Heart right ventricle (tissue), 16 donors: ENCODE measurements around the gene CEP128. TPM values are rescaled to one million over a fixed set of nuclear protein-coding genes. Genes with fewer than 3 reads are reported as not detected.
"Not testable (repeated sequence)": the region's sequence is repeated elsewhere in the genome, so short reads cannot be mapped to it uniquely, and the experiment has no call there.

ENCODE experiments used
- ATAC-seq, 8 donors: fragments of 200-7000 bp; cut with Tn5 transposase; one replicate each; pipeline ENCODE4 v1.9.1; 2020; ENCODE audit warnings: mild to moderate bottlenecking in 8 of 8, moderate library complexity in 8 of 8, moderate number of reproducible peaks in 1 of 8
- DNase-seq, 2 donors: peaks; one replicate each; pipeline ENCODE4 v3.0.0-alpha.2; 2020
- H3K27ac ChIP-seq, 10 donors: fragments of 200-600 bp; sonication (generic) in 2 of 10; one replicate each; pipeline versions ENCODE4 v1.5.0 to v1.8.0; 2020 to 2022; ENCODE audit warnings: mild to moderate bottlenecking in 3 of 10
- H3K27me3 ChIP-seq, 7 donors: fragments of 200-600 bp; one replicate each; pipeline ENCODE4 v1.8.0; 2021 to 2022; ENCODE audit warnings: mild to moderate bottlenecking in 2 of 7
- H3K36me3 ChIP-seq, 9 donors: fragments of 200-600 bp; sonication (generic) in 1 of 9; one replicate each; pipeline versions ENCODE4 v1.5.0 to v1.8.0; 2020 to 2022; ENCODE audit warnings: mild to moderate bottlenecking in 2 of 9
- H3K4me1 ChIP-seq, 9 donors: fragments of 200-600 bp; sonication (generic) in 1 of 9; one replicate each; pipeline versions ENCODE4 v1.5.0 to v1.8.0; 2020 to 2022; ENCODE audit warnings: mild to moderate bottlenecking in 4 of 9
- H3K4me3 ChIP-seq, 10 donors: fragments of 200-600 bp; sonication (generic) in 2 of 10; one replicate each; pipeline versions ENCODE4 v1.5.0 to v1.8.0; 2020 to 2022; ENCODE audit warnings: mild to moderate bottlenecking in 7 of 10, moderate library complexity in 2 of 10
- H3K9me3 ChIP-seq, 11 donors: fragments of 200-600 bp in 10 of 11; sonication (generic) in 2 of 11; one replicate each; pipeline versions ENCODE4 v1.5.0 to v1.8.0; 2013 to 2022; ENCODE audit warnings: mild to moderate bottlenecking in 2 of 11, control low read depth in 1 of 11, moderate library complexity in 1 of 11
- CTCF ChIP-seq, 9 donors: fragments of 200-600 bp; sonication (generic) in 2 of 9; IDR thresholded peaks; one replicate each; pipeline versions ENCODE4 v1.5.0 to v1.8.0; 2021 to 2022; ENCODE audit warnings: antibody characterized with exemption in 9 of 9, mild to moderate bottlenecking in 5 of 9, moderate library complexity in 1 of 9
- WGBS, 2 donors: extraction: QIAGEN DNeasy Blood & Tissue Kit; methylation state at CpG; one replicate each; pipeline ENCODE4 v1.1.7; 2013; ENCODE audit warnings: inconsistent platforms in 1 of 2; 5-methylcytosine and 5-hydroxymethylcytosine counted together
- intact Hi-C, 10 donors: fragments of 100-400 bp; cut with DNase I; formaldehyde crosslinking; loops; one replicate each; pipeline versions ENCODE4 v1.11.1 to v1.14.2; 2022
- polyA plus RNA-seq, 2 donors: library from polyadenylated mRNA; stranded (reverse); fragments of 200-250 nt; gene quantifications; one replicate each; pipeline ENCODE4 v1.2.3, GENCODE V29; 2013
- total RNA-seq, 10 donors: library from RNA; stranded (reverse); fragmentation: NEBNext Ultra II Directional in 3 of 10; extraction: Animal tissue kit (Norgen Biotek cat#: 25700) in 3 of 10; gene quantifications; one replicate each; pipeline versions ENCODE4 v1.2.1 to v1.2.4, GENCODE V29; 2021 to 2023
- donor health status: Arrhythmogenic right ventricular cardiomyopathy.
- donor health status: ischemic (EF 13 %, LVEDD 7.1; RV severe dilation, severe dysfunction).
- donor health status: healthy with polysubstance abuse.
- donor health status: DM: no; HTN: yes; CAD: no.
- donor health status: DM: no; HTN: no; CAD: no.
- donor health status: ischemic (EF 25% LVEDD 6.9; RV normal size, moderate dysfunction).
- donor health status: ischemic (EF 25% LVEDD 5.7; RV mildly dilated, moderate dysfunction).
- donor health status: healthy.
- donor health status: DM: yes; HTN: yes; CAD: no.
- donor health status: Ischemic cardiomyopathy.
- donor health status: ischemic (EF 35%, LVEDD 5.7; RV mildly dilated, moderate dysfunction).
- donor health status: nonischemic (EF 11% LVEDD 7.7; RV severe dilation, severe dysfunction).
- donor health status: DM: yes; HTN: yes; CAD: no.
- donor health status: PGD.
- donor health status: ischemic (EF 29% LVEDD 5.4; RV normal size, mild dysfunction).
- donor health status: nonischemic (EF 23%, LVEDD 6.1; RV moderate dilation, normal function).

CEP128 gene
- total and polyA plus RNA-seq, 12 donors: 0.93 to 4.9 (median 3.3) TPM

GRCh38 chr14:80924365-80925103 is 17.0 kb downstream of the CEP128 start:
- H3K27me3 ChIP-seq: no peaks in the 10 kb centered on the region
- no peak for DNase-seq
- H3K4me3 ChIP-seq: no peak overlapping the region
- H3K36me3 ChIP-seq: no peaks in the 10 kb centered on the region
- intact Hi-C loops: no loop called here
- H3K4me1 ChIP-seq: peaks cover 0 to 13% (median 0%) of the 10 kb centered on the region in 9 donors
- 86 to 89% methylated on average over 2 of the region's 2 CpGs for WGBS, 2 donors
- ATAC-seq: no peak
- no peak overlapping the region for H3K27ac ChIP-seq
- peaks cover 0 to 4% (median 0%) of the 10 kb centered on the region in 11 donors for H3K9me3 ChIP-seq
- no peak for TF ChIP-seq CTCF (IDR thresholded peaks at IDR 0.05)

- H3K36me3 ChIP-seq: no peaks in the 10 kb centered on the region
- DNase-seq (no peak), ATAC-seq (no peak)
- no peak overlapping the region for H3K4me3 ChIP-seq
- no peaks in the 10 kb centered on the region for H3K27me3 ChIP-seq
- no peak overlapping the region for H3K27ac ChIP-seq
- TF ChIP-seq CTCF (IDR thresholded peaks at IDR 0.05): no peak
- no peaks in the 10 kb centered on the region for H3K9me3 ChIP-seq
- intact Hi-C loops: no loop called here
- H3K4me1 ChIP-seq: peaks cover 0 to 13% (median 0%) of the 10 kb centered on the region in 9 donors
Observed at GRCh38 chr14:80923368-80923767, 18.2 kb downstream of the CEP128 start.

- no peak for TF ChIP-seq CTCF (IDR thresholded peaks at IDR 0.05)
- 93 to 94% methylated on average over 3 of the region's 3 CpGs for WGBS, 2 donors
Observed at GRCh38 chr14:80919622-80920021, 21.9 kb downstream of the CEP128 start.

DNA sequence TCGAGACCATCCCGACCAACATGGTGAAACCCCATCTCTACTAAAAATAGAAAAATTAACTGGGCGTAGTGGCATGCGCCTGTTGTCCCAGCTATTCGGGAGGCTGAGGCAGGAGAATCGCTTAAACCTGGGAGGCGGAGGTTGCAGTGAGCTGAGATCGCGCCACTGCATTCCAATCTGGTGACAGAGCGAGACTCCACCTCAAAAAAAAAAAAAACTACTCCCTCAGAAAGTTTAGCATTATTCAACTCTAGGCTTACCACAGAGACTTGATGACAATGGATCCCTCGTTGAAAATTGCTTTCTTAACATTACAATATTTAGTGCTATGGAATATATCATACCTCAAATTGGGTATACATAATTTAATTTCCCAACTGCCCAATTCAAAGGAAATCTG is 29.5 kb downstream of the CEP128 start:
- peaks cover 0 to 28% (median 0%) of the 10 kb centered on the region in 9 donors for H3K36me3 ChIP-seq
- WGBS, 2 donors: 93 to 95% methylated on average over 11 of the region's 11 CpGs
- H3K4me3 ChIP-seq, DNase-seq, intact Hi-C loops, ATAC-seq, H3K4me1 ChIP-seq, H3K27ac ChIP-seq, H3K9me3 ChIP-seq, H3K27me3 ChIP-seq: not testable (repeated sequence)

More at GRCh38 chr14:80919622-80920021, 21.9 kb downstream of the CEP128 start:
- H3K9me3 ChIP-seq: no peaks in the 10 kb centered on the region
- H3K27ac ChIP-seq: no peak overlapping the region
- H3K4me3 ChIP-seq: no peak overlapping the region
- intact Hi-C loops: no loop called here
- no peaks in the 10 kb centered on the region for H3K4me1 ChIP-seq
- peaks cover 0 to 15% (median 0%) of the 10 kb centered on the region in 9 donors for H3K36me3 ChIP-seq
- ATAC-seq (no peak), DNase-seq (no peak)
- H3K27me3 ChIP-seq: no peaks in the 10 kb centered on the region

DNA sequence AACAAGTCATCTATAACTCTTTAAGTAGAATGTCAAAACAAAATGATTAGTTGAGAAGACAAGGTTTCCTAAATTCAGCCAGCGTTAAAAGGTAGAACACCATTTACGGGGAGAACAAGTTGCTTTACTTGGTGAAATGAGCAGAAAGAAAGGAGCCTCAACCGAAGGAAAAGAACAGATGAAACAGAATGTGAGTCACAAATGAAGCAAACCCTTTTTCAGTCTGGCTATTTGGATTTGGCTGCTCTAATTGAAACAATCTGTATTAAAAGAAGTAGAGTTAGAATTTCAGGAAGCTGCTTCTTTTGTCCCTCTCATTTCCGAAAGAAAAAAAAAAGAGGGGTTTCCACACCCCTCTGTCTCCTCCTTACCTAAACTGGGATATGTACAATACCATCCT is 34.6 kb downstream of the CEP128 start:
- Histone ChIP-seq H3K9me3 (no peaks in the 10 kb centered on the region), H3K4me3 (no peak overlapping the region), H3K4me1 (no peaks in the 10 kb centered on the region), H3K27ac (no peak overlapping the region), H3K36me3 (peaks cover 0 to 10% (median 0%) of the 10 kb centered on the region in 9 donors), H3K27me3 (no peaks in the 10 kb centered on the region)
- WGBS, 2 donors: 82 to 97% methylated on average over 4 of the region's 4 CpGs
- intact Hi-C loops: no loop called here
- no peak for ATAC-seq
- no peak for TF ChIP-seq CTCF (IDR thresholded peaks at IDR 0.05)
- DNase-seq: no peak
